ENCODE measurements around the gene MYNN.

Gene MYNN

GRCh38 chr3:169777822-169778221 lies 4.6 kb downstream of the MYNN start:
- no peak for DNase-seq (ENCODE audit: low read depth in 2 of 2)

GRCh38 chr3:169780742-169781141 lies 7.5 kb downstream of the MYNN start:
- no peak for DNase-seq (ENCODE audit: low read depth in 2 of 2)

GRCh38 chr3:169781209-169781855 lies 8.1 kb downstream of the MYNN start:
- DNase-seq (ENCODE audit: low read depth in 2 of 2) = no peak

GRCh38 chr3:169787120-169787519 lies 13.9 kb downstream of the MYNN start:
- DNase-seq (ENCODE audit: low read depth in 2 of 2) = no peak

GRCh38 chr3:169787791-169788190 lies 14.6 kb downstream of the MYNN start:
- DNase-seq (ENCODE audit: low read depth in 2 of 2) = no peak

GRCh38 chr3:169790219-169790618 lies 17.0 kb downstream of the MYNN start:
- no peak for DNase-seq (ENCODE audit: low read depth in 2 of 2)

- no peak for DNase-seq (ENCODE audit: low read depth in 2 of 2)
These were observed 17.7 kb downstream of the MYNN start for GRCh38 chr3:169790687-169791429.

- DNase-seq (ENCODE audit: low read depth in 2 of 2) = no peak
These were observed 19.2 kb downstream of the MYNN start for GRCh38 chr3:169792359-169792758.

- no peak for DNase-seq (ENCODE audit: low read depth in 2 of 2)
These were observed 31.5 kb downstream of the MYNN start for GRCh38 chr3:169804681-169805080.

- no peak for DNase-seq (ENCODE audit: low read depth in 2 of 2)
These were observed 36.1 kb downstream of the MYNN start for GRCh38 chr3:169809230-169809795.

GRCh38 chr3:169811631-169812331 lies 38.6 kb downstream of the MYNN start:
- DNase-seq (ENCODE audit: low read depth in 2 of 2) = no peak

- peak; percentile 21 to 46 for DNase-seq (ENCODE audit: low read depth in 2 of 2)
These were observed 39.4 kb downstream of the MYNN start, which contains the start of the genes LRRC34 and LRRIQ4 for GRCh38 chr3:169812332-169813235. Gene LRRC34, minus strand, starts transcription at chr3:169812904. Its CDS starts 356 bp downstream, at chr3:169812548. Gene LRRIQ4, plus strand, starts transcription at chr3:169812870. Its CDS starts 9,052 bp downstream, at chr3:169821922.

GRCh38 chr3:169813278-169813677 lies 40.1 kb downstream of the MYNN start:
- DNase-seq (ENCODE audit: low read depth in 2 of 2) = no peak

- DNase-seq (ENCODE audit: low read depth in 2 of 2) = peak; percentile 37 to 45
These were observed 40.7 kb downstream of the MYNN start for GRCh38 chr3:169813757-169814517.

- no peak for DNase-seq (ENCODE audit: low read depth in 2 of 2)
These were observed 42.5 kb downstream of the MYNN start for GRCh38 chr3:169815590-169816150.

GRCh38 chr3:169818316-169818715 lies 45.1 kb downstream of the MYNN start:
- DNase-seq (ENCODE audit: low read depth in 2 of 2) = no peak

- DNase-seq (ENCODE audit: low read depth in 2 of 2) = no peak
These were observed 48.9 kb downstream of the MYNN start for GRCh38 chr3:169822091-169822490.

GRCh38 chr3:169822540-169822939 lies 49.3 kb downstream of the MYNN start:
- no peak for DNase-seq (ENCODE audit: low read depth in 2 of 2)

GRCh38 chr3:169822983-169823382 lies 49.8 kb downstream of the MYNN start:
- DNase-seq (ENCODE audit: low read depth in 2 of 2) = no peak

- no peak for DNase-seq (ENCODE audit: low read depth in 2 of 2)
These were observed 52.1 kb downstream of the MYNN start for GRCh38 chr3:169825316-169825715.
